ENCODE data around the gene GALNTL6.

The GALNTL6 gene

GRCh38 chr4:172978848-172979247, 1165.6 kb downstream of the GALNTL6 start:
- no peak for DNase-seq (ENCODE audit: low read depth)
- no peak overlapping the region for H3K4me3 ChIP-seq (ENCODE audit: low read depth, low read length)

- DNase-seq (ENCODE audit: low read depth): no peak
- no peak overlapping the region for H3K4me3 ChIP-seq (ENCODE audit: low read depth, low read length)
Measured at GRCh38 chr4:172979332-172979731, 1166.1 kb downstream of the GALNTL6 start.

GRCh38 chr4:172980219-172980618, 1167.0 kb downstream of the GALNTL6 start:
- peak; percentile 16 for DNase-seq (ENCODE audit: low read depth)
- no peak overlapping the region for H3K4me3 ChIP-seq (ENCODE audit: low read depth, low read length)

- H3K4me3 ChIP-seq (ENCODE audit: low read depth, low read length): no peak overlapping the region
- DNase-seq (ENCODE audit: low read depth): peak; percentile 89
Measured at GRCh38 chr4:172982151-172982590, 1169.0 kb downstream of the GALNTL6 start.

GRCh38 chr4:172983014-172983413, 1169.8 kb downstream of the GALNTL6 start:
- H3K4me3 ChIP-seq (ENCODE audit: low read depth, low read length): no peak overlapping the region
- DNase-seq (ENCODE audit: low read depth): peak; percentile 52

GRCh38 chr4:172983631-172984030, 1170.4 kb downstream of the GALNTL6 start:
- no peak for DNase-seq (ENCODE audit: low read depth)
- H3K4me3 ChIP-seq (ENCODE audit: low read depth, low read length): no peak overlapping the region

GRCh38 chr4:172985552-172985951, 1172.3 kb downstream of the GALNTL6 start:
- no peak for DNase-seq (ENCODE audit: low read depth)
- H3K4me3 ChIP-seq (ENCODE audit: low read depth, low read length): no peak overlapping the region

GRCh38 chr4:172986114-172986513, 1172.9 kb downstream of the GALNTL6 start:
- no peak for DNase-seq (ENCODE audit: low read depth)
- H3K4me3 ChIP-seq (ENCODE audit: low read depth, low read length): no peak overlapping the region

GRCh38 chr4:172989984-172990820, 1177.0 kb downstream of the GALNTL6 start:
- H3K4me3 ChIP-seq (ENCODE audit: low read depth, low read length): no peak overlapping the region
- DNase-seq (ENCODE audit: low read depth): no peak

- DNase-seq (ENCODE audit: low read depth): no peak
- H3K4me3 ChIP-seq (ENCODE audit: low read depth, low read length): no peak overlapping the region
Measured at GRCh38 chr4:172992648-172993378, 1179.6 kb downstream of the GALNTL6 start.

GRCh38 chr4:172995161-172995560, 1182.0 kb downstream of the GALNTL6 start:
- peak; percentile 65 for DNase-seq (ENCODE audit: low read depth)
- no peak overlapping the region for H3K4me3 ChIP-seq (ENCODE audit: low read depth, low read length)

GRCh38 chr4:172995704-172996103, 1182.5 kb downstream of the GALNTL6 start:
- H3K4me3 ChIP-seq (ENCODE audit: low read depth, low read length): no peak overlapping the region
- DNase-seq (ENCODE audit: low read depth): no peak

- peak; percentile 66 for DNase-seq (ENCODE audit: low read depth)
Measured at GRCh38 chr4:172996571-172997216, 1183.5 kb downstream of the GALNTL6 start.

GRCh38 chr4:172997217-172997609, 1184.0 kb downstream of the GALNTL6 start:
- no peak for DNase-seq (ENCODE audit: low read depth)

More at GRCh38 chr4:172996571-172997216, 1183.5 kb downstream of the GALNTL6 start:
- no peak overlapping the region for H3K4me3 ChIP-seq (ENCODE audit: low read depth, low read length)

GRCh38 chr4:172997856-172998255, 1184.7 kb downstream of the GALNTL6 start:
- H3K4me3 ChIP-seq (ENCODE audit: low read depth, low read length): no peak overlapping the region
- DNase-seq (ENCODE audit: low read depth): no peak

More at GRCh38 chr4:172997217-172997609, 1184.0 kb downstream of the GALNTL6 start:
- no peak overlapping the region for H3K4me3 ChIP-seq (ENCODE audit: low read depth, low read length)

GRCh38 chr4:172998527-172999469, 1185.6 kb downstream of the GALNTL6 start:
- DNase-seq (ENCODE audit: low read depth): peak; percentile 89
- H3K4me3 ChIP-seq (ENCODE audit: low read depth, low read length): no peak overlapping the region

GRCh38 chr4:173001571-173001970, 1188.4 kb downstream of the GALNTL6 start:
- DNase-seq (ENCODE audit: low read depth): peak; percentile 59
- H3K4me3 ChIP-seq (ENCODE audit: low read depth, low read length): no peak overlapping the region

- no peak overlapping the region for H3K4me3 ChIP-seq (ENCODE audit: low read depth, low read length)
- DNase-seq (ENCODE audit: low read depth): no peak
Measured at GRCh38 chr4:173002830-173003561, 1189.8 kb downstream of the GALNTL6 start.

Measured in skeletal muscle cell (primary cell).